GM12892 (cell line): ENCODE measurements around the gene SPPL2B.
A peak's percentile ranks its signal among the peaks of the same experiment; 100 is the strongest.

ENCODE experiments used
- POLR2A ChIP-seq: IDR thresholded peaks from 2 replicates; pipeline ENCODE4 v1.6.1; 2011; ENCODE audit warnings: low read depth, low read length, control low read depth
- POLR2AphosphoS5 ChIP-seq: IDR thresholded peaks from 2 replicates; pipeline ENCODE4 v1.6.1; 2011; ENCODE audit warnings: low read depth, low read length, control low read depth
- TAF1 ChIP-seq: IDR thresholded peaks from 2 replicates; pipeline ENCODE4 v1.6.1; 2011; ENCODE audit warnings: low read depth, mild to moderate bottlenecking, control low read depth, low read length, borderline replicate concordance

DNA sequence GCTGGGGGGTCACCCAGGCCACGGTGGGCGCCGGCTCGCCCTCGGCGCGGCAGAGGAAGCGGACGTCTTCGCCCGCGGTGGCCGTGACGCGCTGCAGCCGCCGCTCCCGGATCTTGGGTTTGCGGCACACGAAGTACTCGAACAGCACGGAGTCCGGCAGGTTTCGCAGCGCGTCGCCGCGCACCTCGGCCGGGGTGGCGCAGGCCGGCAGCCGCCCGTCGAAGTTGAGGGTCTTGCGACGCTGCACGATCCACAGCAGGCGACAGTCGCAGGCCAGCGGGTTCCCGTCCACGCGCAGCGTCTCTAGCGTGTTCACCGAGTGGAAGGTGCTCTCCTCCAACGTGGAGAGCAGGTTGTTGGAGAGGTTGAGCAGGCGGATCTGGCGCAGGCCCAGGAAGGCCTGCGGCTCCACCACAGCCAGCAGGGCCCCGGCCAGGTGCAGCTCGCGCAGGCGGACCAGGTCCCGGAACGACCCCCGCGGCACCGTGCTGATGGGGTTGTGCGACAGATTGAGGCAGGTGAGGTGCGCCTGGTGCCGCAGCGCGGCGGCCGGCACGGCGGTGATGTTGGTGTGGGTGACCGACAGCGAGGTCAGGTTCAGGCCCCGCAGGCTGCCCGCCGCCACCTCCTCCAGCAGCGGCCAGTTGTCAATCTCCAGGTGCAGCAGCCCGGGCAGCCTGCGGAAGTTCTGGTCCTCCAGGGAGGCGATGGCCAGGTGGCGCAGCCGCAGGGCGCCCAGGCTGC is 37.9 kb upstream of the SPPL2B start:
- TF ChIP-seq POLR2AphosphoS5 (0 out of 2 replicates have a peak, but pooled peaks have one; percentile 13), POLR2A (peak; percentile 16; the same call in 1 of the 2 replicates), TAF1 (no peak)
